HG03045 (cell line): ENCODE results near the gene CACTIN.
"Not testable (repeated sequence)": the region's sequence is repeated elsewhere in the genome, so short reads cannot be mapped to it uniquely, and the experiment has no call there.

Source experiments
- ATAC-seq: cut with Tn5 transposase; IDR thresholded peaks from one replicate; pipeline ENCODE4 v1.9.1; 2021; ENCODE audit warnings: mild to moderate bottlenecking, moderate library complexity; ENCODE audit not compliant: unreplicated experiment

Gene CACTIN

DNA sequence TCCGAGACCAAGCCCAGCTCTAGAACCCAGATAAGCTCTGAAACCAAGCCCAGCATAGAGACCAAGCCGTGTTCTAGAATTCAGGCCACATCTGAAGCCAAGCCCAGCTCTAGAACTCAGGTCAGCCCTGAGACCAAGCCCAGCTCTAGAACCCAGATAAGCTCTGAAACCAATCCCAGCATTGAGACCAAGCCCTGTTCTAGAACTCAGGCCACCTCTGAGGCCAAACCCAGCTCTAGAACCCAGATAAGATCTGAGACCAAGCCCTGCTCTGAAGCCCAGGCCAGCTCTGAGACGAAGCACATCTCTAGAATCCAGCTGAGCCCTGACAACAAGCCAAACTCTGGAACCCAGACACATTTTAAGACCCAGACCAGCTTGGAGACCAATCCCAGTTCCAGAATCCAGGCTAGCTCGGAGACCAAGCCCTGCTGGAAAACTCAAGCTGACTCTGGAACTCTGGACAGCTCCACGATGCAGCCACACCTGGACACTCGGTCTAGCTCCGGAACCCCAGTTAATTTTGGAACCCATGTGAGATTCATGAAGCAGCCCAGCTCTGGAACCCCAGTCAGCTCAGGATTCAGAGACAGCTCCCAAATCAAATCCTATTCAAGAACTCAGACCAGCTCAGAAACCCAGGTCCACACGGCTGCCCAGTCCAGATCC lies 35.5 kb downstream of the CACTIN start:
- no peak for ATAC-seq

DNA sequence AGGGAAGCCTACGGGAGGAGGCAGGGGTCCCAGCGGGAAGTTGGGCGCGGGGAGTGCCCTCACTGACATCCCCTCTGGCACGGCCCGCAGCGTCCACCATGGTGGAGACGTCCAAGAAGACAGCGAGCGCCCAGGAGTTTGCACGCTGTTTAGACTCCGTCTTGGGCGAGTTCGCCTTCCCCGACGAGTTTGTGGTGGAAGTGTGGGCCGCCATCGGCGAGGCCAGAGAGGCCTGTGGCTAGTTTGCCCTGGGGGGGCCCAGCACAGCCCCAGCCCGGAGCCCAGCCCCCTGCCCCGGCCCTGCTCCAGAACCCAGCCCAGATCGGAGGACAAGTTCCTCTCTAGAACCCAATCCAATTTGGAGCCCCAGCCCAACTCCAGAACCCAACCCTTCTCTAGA lies 36.6 kb downstream of the CACTIN start:
- no peak for ATAC-seq

- no peak for ATAC-seq
Observed at GRCh38 chr19:3589439-3589838, 37.2 kb downstream of the CACTIN start.

GRCh38 chr19:3586707-3587346 lies 39.8 kb downstream of the CACTIN start:
- no peak for ATAC-seq

DNA sequence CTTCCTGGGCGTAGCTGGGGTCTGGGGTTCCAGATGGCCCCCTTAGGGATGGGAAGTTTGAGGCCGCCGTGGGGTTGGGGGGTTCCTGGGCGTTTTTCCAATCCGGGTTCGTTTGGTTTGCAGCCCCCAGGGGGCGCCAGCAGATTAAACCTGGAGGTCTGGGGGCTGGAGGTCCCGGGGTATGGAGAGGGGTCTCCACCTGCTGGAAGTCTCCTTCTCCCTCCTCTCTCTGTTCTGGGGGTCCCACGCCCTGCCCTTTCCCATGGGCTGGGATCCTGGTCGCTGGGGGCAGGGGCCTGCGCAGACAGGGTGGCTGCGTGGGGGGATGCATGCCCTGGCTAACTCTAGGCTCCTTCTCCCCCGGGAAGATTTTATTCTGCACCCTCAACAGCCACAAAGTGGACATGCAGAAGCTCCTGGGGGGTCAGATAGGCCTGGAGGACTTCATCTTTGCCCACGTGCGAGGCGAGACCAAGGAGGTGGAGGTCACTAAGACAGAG lies 40.4 kb downstream of the CACTIN start:
- no peak for ATAC-seq

DNA sequence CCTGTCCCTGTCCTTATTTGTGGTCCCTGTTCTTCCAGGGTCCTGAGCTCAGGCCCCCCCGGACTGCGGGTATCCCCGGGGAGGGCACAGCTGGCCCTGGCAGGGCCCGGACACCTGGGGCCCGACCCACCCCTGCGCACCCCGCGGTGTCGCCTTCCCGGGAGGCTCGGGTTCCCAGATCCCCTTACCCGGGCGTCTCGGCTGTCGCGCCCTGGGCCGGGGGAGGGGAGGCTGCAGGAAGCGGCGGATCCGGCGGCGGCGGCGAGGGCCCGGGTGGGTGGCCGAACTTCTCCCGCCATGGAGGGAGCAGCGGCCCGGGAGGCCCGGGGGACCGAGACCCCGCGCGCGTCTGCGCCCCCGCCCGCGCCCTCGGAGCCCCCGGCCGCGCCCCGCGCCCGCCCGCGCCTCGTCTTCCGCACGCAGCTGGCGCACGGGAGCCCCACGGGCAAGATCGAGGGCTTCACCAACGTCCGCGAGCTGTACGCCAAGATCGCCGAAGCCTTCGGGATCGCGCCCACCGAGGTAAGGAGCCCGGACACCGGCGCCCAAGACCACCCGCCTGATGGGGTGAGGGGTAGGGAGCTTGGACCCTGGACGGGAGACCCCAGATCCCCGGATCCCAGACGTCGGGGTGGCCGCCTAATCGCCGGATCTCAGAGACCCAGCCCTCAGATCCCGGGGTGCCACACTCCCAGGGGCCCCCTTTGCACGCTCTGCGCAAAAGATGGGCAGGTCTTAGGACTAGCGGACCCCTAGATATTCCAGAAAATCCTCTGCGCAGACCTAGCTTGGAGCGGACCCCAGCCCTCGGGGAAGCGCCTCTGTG lies 41.1 kb downstream of the CACTIN start, which contains the start of gene GIPC3:
TSS of gene GIPC3 (plus strand) at position 178 of the 826 bp plus-strand sequence. CDS start at position 298, 120 bp downstream.
- no peak for ATAC-seq

DNA sequence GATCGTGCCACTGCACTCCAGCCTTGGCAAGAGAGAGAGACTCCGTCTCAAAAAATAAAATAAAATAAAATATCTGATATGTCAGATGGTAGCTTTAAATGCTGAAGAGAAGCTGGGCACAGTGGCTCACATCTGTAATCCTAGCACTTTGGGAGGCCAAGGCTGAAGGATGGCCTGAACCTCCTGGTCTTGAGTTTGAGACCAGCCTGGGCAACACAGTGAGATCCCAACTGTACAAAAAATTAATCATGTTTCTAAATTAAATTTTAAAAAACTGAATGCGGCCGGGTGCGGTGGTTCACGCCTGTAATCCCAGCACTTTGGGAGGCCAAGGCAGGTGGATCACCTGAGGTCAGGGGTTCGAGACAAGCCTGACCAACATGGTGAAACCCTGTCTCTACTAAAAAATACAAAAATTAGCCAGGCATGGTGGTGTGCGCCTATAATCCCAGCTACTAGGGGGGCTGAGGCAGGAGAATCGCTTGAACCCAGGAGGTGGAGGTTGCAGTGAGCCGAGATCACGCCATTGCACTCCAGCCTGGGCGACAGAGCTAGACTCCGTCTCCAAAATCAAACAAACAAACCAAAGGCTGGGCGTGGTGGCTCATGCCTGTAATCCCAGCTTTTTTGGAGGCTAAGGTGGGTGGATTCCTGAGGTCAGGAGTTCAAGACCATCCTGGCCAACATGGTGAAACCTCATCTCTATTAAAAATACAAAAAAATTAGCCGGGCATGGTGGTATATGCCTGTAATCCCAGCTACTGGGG lies 42.4 kb downstream of the CACTIN start:
- not testable (repeated sequence) for ATAC-seq

- ATAC-seq: not testable (repeated sequence)
Observed at GRCh38 chr19:3581792-3582191, 44.8 kb downstream of the CACTIN start.

DNA sequence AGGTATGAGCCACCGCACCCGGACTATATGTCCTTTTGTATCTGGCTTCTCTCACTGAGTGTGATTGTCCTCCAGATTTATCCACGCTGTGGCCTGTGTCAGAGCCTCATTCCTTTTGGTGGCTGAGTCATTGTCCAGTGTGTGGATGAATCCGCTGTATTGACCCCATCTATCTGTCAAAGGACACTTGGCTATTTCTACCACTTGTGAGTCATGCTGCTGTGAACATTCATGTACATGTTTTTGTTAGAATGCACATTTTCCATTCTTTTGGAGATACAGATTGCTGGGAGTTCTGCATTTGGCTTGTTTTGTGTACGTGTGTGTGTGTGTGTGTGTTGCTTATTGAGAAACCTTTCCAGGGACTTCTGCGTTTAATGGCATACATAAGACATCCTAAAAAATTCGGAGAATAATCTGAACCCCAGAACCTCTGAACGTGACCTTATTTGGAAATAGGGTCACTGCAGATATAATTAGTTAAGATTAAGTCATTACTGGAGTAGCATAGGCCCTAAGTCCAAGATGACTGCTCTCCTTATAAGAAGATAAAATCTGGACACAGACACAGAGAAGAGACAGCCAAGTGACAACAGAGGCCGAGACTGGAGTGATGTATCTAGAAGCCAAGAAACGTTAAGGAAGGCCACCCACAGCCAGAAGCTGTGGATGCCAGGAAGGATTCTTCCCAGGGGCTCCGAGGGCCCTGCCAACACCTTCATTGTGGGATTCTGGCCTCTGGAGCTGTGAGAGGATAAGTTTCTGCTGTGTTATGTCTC lies 46.2 kb downstream of the CACTIN start:
- no peak for ATAC-seq

- ATAC-seq: no peak
Observed at GRCh38 chr19:3578390-3578789, 48.2 kb downstream of the CACTIN start.

DNA sequence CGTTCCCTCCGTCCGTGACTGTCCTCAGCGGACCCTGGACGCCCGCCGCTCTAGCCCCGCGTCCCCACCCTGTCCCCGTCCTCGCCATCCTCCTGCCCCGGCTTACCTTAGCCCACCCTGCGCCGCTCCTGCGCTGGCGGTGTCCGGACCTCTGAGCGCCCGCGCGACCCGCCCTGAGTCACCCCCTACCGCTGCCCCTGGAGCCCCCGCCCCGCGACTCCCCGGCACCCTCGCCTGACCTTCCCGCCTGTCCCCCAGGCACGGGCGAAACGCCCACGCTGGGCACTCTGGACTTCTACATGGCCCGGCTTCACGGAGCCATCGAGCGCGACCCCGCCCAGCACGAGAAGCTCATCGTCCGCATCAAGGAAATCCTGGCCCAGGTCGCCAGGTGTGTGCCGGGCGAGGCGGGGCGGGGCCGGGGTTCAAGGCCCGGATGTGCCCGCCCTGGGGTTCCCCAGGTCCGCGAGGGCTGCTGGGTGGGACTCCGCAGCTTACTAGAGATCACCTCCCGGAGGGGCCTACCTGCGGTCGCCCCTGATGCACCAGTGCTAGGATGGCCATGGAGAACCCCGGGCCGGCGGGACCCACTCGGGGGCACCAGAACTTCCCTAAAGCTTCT lies 48.8 kb downstream of the CACTIN start:
- ATAC-seq: no peak

- no peak for ATAC-seq
Observed at GRCh38 chr19:3576696-3577443, 49.7 kb downstream of the CACTIN start.

GRCh38 chr19:3575949-3576673 lies 50.5 kb downstream of the CACTIN start:
- ATAC-seq: no peak

GRCh38 chr19:3575260-3575741 lies 51.3 kb downstream of the CACTIN start:
- no peak for ATAC-seq

DNA sequence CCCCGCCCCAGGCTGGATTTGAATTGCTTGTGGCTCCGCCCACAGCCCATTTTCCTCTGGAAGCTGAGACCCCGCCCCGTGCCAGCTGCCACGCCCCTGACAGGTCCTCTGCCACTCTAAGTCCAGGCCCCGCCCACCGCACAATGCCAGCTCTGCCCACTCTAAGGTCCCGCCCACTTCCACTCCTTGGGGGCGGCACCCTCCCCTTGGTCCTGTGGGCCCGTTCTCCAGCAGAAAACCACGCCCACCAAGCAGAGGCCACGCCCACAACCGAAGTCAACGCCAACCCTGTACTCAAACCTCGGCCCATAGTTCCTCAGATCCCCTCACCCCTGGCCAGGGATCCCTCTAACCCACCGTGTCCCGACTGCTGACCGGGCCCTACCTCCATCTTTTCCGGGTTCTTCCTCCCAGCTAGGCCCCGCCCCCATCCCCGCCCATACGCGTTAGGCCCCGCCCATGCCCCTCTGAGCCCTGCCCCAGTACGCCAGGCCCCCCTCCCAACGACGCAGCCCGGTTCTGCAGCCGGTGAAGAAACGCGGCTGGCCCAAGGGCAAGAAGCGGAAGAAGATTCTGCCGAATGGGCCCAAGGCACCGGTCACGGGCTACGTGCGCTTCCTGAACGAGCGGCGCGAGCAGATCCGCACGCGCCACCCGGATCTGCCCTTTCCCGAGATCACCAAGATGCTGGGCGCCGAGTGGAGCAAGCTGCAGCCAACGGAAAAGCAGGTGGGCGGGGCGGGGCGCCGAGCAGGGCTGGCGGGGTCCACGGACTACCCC lies 52.5 kb downstream of the CACTIN start:
- ATAC-seq: no peak

GRCh38 chr19:3573162-3573857 lies 53.3 kb downstream of the CACTIN start:
- peak; percentile 9 for ATAC-seq

DNA sequence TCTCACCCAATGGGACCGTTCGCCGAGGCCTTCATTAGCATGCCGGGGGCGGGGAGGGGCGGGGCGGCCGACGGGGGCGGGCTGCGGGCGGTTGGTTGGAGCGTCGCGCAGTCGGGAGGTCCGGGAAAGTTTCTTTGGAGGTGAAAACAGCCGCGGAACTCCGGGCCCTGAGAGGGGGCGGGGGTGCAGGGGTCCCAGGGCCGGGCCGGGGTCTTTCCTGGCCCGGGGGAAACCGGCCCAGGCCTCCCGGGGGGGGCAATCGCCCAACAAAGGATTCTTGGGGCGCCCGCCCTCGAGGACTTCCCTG lies 53.8 kb downstream of the CACTIN start, which contains the start of gene HMG20B:
TSS of gene HMG20B (plus strand) at position 90 of the 307 bp plus-strand sequence. CDS start 366 bp downstream, outside the sequence.
- ATAC-seq: no peak
